22Rv1 (cell line): ENCODE measurements around the gene CD7.

ENCODE experiments used
- H3K27ac ChIP-seq: fragments of 450-650 bp; 2 replicates; pipeline ENCODE4 v1.5.1; 2017
- CTCF ChIP-seq: fragments of 450-650 bp; IDR thresholded peaks from 2 replicates; pipeline ENCODE4 v1.5.1; 2017; ENCODE audit warnings: mild to moderate bottlenecking
- ZFX ChIP-seq: fragments of 450-650 bp; IDR thresholded peaks from 2 replicates; pipeline ENCODE4 v1.6.1; 2017; ENCODE audit warnings: antibody characterized with exemption, borderline replicate concordance

The CD7 gene

GRCh38 chr17:82320140-82320840 lies 2.9 kb upstream of the CD7 start:
- peak overlapping the region; percentile 30; the same call in 1 of the 2 replicates for H3K27ac ChIP-seq
- TF ChIP-seq ZFX, result no peak
- TF ChIP-seq CTCF, result no peak

- TF ChIP-seq CTCF (no peak), ZFX (no peak)
- peak overlapping the region; percentile 30; the same call in 1 of the 2 replicates for H3K27ac ChIP-seq
These were observed 2.2 kb upstream of the CD7 start for GRCh38 chr17:82319619-82320062.

GRCh38 chr17:82318772-82319606 lies 1.6 kb upstream of the CD7 start:
- TF ChIP-seq CTCF (no peak), ZFX (no peak)
- no peak overlapping the region for H3K27ac ChIP-seq

- H3K27ac ChIP-seq, result no peak overlapping the region
These were observed 726 bp upstream of the CD7 start for GRCh38 chr17:82318169-82318498.

GRCh38 chr17:82316651-82317393 lies 586 bp downstream of the CD7 start:
- no peak overlapping the region for H3K27ac ChIP-seq
- TF ChIP-seq ZFX (no peak), CTCF (no peak)

More at GRCh38 chr17:82318169-82318498, 726 bp upstream of the CD7 start:
- TF ChIP-seq CTCF (no peak), ZFX (no peak)

GRCh38 chr17:82315703-82316358 lies 1.6 kb downstream of the CD7 start:
- no peak for TF ChIP-seq ZFX
- no peak for TF ChIP-seq CTCF
- no peak overlapping the region for H3K27ac ChIP-seq
